HG03342 (cell line): ENCODE data around the gene NACC2.

ENCODE experiments used
- ATAC-seq: cut with Tn5 transposase; IDR thresholded peaks from one replicate; pipeline ENCODE4 v1.9.1; 2021; ENCODE audit warnings: mild to moderate bottlenecking, moderate library complexity; ENCODE audit not compliant: unreplicated experiment

The NACC2 gene

DNA sequence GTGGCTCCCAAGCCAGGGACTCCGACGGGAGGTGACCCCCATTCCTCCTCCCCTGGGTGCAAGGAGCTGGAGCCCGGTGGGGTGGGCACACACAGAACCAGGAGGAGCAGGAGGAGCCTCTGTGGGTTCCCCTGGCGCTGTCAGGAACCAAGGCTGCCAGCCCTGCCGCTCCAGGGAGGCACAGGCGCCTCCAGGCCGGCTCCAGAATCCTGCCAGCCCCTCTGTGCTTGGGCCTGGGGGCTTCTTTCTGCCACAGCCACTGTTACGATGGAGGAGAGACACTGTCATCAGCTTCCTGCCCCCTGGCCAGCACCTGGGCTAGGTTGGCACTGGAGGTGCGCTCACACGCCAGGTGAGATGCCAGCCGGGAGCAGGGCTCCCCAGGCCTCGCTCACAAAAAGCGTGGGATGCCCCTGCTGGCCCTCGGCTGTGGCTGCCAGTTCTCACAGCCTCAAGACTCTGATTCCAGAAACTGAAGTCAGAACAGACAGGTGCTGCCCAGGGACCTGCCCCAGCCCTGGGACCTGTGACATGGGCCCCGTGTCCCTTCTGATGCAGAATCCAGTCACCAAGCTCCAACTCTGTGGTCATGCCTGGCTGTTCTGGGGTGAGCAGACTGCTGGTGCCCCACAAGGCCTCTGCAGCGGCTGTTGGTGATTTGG is 96.5 kb downstream of the NACC2 start:
- ATAC-seq, result no peak

DNA sequence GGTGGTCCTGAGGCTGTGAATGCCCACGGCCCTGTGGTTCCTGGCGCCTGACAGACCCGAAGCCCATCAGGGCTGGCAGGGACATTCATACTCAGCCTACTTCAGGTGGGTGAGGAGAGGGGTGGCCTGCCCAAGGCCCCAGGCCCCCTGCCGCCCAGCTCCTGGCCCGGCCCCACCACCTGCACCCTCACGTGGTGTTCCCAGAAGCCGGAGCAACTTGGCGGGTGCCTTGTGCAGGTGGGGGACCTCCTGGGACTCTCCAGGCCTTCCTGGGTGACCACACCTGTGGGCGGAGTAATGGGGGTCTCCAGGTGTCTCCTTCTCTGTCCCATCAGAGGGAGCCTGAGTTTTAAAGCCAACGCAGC is 97.1 kb downstream of the NACC2 start:
- no peak for ATAC-seq

DNA sequence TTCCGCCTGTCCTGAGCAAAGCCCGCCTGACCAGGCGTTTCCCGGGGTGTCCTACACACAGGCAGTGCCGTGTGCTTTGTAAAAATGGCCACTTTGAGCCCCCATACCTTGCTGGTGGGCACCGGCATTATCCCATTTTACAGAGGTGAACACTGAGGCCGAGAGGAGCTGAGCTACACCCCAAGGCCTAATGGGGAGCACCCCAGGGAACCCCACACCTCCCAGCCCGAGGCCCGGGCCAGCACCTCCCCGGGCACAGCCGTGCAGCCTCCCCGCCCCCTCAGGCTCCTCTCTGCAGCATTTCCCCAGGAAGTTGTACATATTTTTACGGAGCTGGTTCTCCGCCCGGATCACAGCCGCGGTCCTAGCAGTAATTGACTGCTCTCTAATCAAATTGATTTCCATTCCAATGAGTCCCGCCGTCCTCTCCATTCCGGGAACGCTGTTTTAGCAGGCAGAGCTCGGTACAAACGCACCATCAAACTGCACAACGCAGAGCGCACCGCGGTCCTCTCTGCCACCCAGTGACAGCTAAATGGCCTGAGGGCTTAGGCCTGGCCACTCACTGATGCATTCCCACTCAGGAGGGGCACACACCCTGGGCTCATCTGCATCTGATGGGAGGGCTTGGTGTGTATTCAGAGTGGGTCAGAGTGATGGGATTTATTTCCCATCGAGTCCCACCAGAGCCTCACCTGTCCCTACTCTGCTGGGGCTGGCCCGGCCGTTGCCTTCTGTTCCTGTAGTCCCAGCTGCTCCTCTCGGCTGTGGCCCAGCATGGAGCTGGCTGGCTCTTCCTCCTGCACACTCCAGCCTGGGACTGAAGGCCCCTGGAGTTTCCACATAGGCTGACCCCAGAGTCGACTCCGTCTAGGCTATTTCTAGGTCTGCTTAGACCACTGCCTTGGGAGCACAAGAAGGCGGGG is 97.7 kb downstream of the NACC2 start:
- ATAC-seq, result no peak

DNA sequence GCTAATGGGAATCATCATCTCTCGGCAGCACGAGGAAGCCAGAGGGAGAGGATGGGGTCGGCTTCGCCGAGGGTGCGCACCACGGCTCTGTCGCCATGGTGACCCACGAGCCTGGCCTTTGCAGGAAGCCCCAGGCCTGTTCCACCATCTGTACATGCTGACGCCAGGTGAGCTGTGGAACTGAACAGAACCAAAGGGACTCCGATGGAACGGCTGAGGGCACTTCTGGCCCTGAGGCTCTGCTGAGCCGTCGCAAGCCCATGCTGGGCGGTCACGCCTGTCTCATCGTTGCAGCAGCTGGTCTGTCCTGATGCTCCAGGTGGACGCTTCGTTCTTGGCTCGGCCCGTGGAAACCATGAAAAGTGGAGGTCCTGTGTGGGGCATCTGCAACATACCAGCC is 99.3 kb downstream of the NACC2 start:
- no peak for ATAC-seq

DNA sequence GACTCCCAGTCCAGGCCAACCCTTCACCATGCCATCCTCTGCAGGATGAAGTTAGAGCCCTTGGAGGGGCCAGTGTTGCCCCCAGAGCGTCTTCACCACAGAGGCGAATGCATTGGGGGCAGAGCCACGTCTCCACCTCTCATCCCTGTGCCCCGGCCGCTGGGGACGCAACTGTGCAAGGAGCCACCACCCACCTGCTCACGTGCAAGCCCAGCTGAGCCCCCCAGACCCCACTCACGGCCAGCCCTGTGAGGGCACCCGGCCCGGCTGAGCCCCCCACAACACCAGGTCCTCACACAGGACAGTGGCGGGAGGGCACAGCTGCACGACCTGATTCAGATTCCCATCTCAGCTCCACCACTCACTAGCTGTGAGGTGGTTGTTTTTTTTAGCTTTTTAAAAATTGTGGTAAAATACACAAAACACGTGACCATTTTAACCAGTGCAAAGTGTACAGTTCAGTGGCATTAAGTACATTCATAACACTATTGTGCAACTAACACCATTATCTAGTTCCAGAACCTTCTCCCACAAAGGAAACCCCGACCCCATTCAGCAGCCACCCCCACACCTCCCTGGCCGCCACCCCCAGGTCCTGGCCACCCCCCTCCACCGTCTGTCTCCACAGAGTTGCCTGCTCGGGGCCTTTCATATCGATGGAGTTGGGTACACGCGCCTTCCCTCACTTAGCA is 100.4 kb downstream of the NACC2 start:
- no peak for ATAC-seq

DNA sequence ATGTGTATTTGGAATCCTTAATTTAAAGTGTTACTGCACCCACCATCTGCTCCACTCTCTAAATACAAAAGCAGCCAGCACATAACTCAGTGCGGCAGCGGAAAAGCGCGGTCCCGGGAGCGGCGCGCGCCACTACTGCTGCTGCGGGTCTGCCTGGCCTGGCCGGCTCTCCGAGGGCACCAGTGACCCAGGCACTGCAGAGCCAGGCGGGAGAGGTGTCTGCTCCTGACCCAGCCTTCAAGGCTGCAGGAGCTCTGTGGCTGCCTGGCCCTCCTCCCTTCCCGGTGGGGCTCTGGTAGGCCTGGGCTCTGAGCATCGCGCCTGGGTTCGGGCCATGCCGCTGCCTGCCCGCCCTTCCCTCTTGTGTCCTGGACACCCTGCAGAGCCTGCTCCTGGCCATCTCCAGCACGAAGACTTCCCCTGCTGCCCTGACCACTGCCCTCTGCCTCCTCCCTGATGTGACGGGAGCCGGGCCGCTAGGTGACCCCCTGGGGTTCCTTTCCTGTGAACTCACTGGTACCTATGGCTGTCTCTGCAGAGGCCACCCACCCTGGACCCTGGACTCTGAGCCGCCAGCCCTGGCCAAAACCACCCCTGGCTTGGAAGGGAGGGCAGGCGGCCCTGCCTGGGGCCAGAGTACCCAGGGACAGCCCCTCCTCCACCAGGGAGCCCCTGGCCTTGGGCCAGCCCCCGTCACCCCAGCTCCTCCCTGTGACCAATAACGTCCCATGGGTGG is 101.2 kb downstream of the NACC2 start:
- no peak for ATAC-seq

DNA sequence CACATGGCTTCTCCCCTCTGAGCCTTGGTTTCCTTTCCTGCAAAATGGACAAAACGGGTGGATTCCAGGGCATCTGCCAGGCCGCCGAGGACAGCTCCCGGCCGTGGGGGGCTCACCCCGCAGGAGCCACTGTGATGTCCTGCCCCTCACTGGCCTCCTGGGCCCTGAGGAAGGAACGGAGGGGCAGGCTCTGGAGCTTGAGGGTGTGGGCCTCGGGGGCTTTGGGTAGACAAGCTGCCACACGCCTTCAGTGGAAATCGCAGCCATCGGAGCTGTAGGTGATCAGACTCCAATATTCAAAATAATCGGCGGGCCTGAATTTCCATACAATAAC is 101.7 kb downstream of the NACC2 start:
- ATAC-seq, result no peak

DNA sequence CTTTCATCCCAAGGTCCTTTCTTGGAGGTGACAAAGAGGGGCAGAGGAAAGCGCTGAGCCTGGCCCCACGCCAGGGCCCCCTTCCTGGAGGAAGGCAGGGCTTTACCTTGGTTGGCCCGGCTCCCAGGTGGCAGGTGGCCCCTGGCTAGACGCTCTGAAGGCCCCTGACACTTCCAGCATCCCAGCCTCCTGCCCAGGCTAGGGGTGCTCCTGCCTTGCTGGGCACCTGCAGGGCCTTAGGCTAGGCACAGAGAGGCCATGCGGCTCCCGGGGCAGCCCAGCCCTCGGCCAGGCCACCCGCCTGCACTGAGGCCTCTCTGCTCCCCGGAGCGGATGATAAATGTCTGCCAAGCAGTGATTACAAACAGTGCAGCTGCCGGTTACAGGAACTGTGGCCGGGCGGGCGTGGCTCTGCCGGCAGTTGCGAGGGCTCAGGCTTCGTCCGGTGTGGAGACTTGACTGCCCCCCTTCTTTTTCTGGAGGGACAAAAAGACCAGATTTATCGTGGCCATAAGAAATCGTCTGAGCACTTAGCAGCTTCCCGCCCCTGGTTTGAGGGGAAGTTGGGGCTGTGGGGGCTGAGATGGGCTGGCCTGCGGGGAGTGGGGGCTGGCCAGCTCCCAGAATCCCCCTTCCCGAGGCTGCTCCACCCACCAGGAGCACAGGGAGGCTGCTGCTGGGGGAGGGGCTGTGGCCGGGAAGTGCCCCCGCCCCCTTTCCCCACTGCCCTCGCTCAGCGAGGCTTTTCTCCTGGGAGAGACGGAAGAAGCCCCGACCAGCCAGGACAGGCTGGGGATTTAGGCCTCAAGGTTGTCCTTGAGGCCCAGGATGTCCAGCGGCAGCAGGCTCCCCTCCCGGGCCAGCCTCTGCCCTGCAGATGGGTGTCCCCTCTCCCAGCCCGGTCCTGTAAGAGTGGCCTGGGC is 102.3 kb downstream of the NACC2 start:
- no peak for ATAC-seq

DNA sequence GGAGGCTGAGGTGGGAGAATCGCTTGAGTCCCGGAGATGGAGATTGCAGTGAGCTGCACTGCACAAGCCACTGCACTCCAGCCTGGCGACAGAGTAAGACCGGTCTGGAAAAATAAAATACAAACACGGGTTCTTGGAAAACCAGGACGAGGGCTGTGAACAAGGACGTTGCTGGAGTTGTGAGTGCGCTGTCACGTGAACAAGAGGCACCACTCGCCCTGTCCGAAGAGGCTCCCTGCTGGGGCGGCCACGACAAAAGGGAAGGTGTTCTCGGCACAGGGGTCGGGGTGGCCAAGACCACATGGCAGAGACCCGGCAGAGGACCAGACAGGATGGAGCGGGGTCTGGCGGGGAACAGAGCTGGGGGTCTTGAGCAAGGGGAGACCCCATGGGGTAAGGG is 103.3 kb downstream of the NACC2 start:
- no peak for ATAC-seq

DNA sequence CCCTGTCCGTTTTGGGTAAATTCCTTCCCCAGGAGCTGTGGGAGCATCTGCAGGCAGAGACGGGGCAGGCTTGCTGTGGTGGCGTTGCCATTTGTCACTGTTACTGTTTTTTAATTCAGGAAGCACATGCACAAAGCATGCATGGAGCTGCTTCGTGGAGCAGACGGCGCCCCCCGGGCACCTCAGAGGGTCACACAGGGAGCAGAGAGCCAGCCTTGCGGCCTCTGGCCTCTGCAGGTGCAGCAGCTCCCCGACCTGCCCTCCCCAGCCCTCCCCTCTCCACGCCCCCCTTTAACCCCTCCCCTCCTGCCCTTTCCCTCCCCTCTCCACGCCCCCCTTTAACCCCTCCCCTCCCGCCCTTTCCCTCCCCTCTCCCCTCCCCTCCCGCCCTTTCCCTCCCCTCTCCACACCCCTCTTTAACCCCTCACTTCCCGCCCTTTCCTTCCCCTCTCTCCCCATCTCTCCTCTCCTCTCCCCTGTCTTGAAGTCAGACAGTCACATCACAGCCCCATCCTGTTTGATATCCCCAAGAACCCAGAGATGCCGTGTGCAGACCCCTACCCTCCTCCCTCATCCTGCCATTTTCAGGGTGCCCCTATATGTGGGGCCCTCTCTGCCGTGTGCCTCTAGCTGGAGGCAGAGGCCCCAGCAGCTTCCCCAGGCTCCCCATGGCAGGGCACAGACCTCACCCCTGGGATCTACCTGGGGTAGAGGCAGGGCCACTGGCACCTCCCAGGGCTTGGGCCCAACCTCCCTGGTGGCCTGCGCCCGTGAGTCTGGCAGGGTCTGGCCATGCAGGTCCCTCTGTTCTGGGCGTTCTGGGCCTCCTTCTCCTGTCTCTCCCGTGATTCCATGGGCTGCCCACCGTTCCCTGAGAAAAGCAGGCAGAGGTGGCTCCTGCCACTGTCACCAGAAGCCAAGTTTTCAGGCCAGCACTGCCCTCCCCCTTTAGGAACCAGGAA is 104.3 kb downstream of the NACC2 start:
- no peak for ATAC-seq

DNA sequence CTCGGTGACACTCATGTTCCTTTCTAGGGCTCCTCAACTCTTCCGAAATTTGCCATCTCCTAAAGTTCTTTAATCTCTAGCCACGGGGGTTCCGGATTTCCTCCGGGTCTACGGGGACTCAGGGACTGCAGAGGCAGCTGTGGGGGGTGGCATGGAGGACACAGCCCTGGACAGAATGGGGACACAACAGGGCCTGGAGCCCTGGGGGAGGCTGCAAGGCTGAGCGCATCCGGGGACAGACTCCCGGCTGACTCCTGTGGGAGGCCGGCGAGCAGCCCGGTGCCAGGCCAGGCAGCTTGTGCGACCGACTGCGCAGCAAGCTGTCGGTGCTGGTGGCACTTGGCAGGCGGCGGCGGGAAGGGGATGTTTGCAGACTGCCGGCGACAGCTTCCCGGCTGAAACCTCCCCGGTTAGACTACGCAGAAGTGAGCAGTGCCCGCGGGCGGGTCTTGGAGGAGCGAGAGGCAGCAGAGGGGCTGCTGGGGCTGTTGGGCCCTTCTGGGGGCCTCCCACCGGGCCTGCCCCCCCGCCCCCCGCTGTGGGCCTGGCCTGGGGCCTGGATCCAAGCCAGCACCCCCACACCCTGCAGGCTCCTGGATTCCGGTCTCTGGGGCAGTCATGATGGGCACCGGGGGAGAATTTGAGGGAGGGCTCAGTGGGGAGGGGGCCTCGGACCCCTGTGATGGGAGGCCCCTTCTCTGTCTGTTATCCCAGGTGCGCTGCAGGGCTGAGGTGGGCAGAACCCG is 105.2 kb downstream of the NACC2 start:
- no peak for ATAC-seq

DNA sequence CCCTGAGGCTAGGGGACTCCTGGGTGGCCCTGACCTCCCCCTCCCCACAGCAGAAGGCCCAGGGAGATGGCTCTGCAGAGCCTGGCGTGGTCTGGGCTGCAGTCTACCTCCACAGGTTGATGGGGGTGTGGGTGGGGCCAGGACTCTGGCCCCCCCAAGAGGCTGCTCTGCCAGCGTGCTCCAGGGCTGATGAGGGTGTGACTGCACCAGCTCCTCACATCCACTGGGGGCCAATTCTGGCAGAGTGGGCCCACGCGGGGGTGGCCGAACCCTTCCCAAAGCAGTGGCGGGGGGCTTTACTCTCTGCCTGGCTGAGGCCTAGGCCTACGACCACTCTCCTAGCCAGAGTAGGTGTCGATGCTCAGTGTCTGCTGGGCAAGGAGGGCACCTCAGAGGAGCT is 105.9 kb downstream of the NACC2 start:
- no peak for ATAC-seq

DNA sequence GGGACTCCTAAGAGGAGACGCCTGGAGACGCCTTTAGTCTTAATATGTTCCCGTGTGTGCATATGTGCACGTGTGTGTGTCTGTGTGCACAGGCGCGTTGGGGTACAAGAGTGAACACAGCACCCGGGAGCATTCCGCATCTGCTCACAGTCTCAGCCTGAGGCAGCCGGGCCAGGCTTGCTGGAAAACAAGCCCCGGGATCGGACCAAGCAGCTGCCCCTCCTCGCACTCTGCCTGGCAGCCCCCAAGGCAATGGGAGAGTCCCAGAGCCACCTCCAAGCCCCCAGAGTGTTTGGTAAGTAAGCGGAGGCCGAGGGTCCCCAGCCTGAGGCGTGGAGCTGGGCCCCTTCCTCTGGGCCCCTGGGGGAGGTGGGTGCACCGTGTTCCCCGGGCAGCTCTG is 106.6 kb downstream of the NACC2 start:
- no peak for ATAC-seq

DNA sequence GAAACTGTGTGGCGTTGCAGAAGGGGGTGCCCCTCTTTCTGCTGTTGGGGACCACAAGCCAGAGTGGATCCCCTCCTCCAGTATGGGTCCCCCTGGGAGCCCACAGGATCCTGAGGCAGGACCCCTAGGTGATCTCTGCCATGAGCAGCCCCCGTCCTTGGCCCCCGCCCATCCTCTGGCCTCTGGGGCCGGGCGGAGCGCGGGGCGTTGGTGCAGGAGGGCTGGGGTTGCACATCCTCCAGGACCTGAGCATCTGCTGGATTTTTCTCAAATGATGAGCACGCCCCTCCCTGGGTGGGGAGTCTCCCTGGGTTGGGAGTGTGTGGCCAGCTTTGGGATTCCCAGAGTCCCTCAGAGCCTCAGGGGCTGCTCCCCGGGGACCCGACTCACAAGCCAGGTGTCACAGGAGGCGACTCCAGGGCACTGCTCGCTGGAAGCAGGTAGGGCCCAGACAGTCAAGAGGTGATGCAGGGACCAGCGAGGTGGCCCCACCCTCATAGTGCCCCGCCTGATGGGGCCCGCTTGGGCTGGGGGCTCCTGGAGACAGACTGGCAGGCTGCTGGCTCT is 107.2 kb downstream of the NACC2 start:
- no peak for ATAC-seq

DNA sequence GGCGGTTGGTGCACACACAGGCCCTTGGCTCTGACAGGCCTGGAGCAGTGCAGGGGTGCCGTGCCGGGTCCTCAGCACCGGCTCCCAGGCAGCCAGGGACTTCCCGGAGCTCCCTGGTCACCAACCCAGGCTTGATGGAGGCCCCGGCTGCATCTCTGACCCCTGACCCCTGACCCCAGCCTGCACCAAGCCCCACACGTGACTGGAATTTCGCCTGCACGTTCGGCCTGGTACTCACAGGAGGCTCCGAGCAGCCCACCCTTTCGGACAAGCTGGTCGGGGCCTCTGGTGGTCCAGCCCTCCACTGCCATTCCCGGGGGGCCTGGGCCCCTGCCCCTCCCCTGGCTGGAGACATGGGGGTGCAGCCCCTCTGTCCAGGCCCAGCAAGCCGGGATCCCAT is 108.5 kb downstream of the NACC2 start:
- ATAC-seq, result no peak

DNA sequence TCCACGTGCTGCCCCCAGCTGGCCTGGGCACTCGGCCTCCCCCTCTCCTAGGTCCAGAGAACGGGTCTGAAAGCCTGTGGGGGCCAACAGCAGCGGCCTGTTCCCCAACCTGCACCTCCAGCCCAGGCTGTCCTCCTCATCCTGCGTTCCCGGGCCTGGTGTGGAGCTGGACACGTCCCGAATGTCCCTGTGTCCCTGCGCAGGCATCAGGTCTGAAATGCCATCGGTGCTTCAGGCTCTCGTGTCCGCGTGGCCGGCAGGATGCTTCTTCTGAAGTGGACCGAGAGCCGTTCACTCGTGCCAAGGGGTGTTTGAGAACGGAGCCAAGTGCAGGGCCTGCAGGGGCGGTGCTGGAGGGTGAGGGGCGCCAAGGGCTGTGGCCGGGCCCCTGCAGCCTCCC is 109.2 kb downstream of the NACC2 start:
- ATAC-seq, result no peak

DNA sequence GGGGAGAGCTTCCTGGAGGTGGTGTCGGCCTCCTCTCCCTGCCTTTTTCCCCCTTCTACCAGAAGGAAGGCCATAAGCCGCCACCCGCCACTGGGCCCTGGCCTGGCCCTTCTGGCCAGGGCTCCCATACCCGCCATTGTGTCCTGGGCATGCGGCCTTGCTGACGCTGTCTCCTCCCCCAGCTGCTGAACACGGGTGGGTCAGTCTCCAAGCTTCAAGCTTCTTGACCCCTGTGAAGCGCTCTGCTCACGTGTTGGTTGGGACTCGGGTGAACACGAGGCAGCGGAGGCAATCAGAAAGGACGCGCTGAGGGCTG is 109.7 kb downstream of the NACC2 start:
- no peak for ATAC-seq

DNA sequence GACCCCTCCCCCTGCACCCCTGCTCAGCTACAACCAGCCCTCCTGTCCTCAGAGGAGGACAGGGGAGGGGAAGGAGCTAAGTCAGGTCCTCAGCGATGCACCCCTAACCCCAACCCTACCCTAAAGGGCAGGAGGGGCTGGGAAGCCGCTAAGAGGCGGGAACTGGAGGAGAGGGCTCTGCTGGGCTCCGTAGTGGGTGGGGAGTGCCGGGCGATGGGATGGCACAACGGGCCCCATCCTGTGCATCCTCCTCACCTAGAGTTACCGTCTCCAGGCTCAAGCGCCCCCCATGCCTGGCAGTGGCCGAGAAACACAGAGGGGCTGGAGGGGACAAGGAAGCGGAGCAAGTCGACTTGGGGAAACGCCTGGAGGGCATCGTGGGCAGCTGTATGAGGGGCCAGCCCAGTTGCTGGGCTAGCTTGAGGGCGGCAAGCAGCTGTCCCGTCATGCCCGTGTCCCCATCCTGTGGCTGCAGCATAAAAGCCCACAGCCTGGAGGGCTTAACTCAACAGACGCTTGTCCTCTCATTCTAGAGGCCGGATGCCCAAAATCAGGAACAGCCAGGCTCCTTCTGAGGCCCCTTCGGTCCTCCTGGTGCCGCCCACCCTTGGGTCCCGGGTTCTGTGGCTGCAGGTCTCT is 110.9 kb downstream of the NACC2 start:
- ATAC-seq, result no peak
